GM12872 (cell line): Measurements from ENCODE around the gene HLTF.

Source experiments
- TF ChIP-seq, protein P1 (sequence below): IDR thresholded peaks from 3 replicates; pipeline ENCODE4 v1.5.1; 2011; ENCODE audit warnings: low read depth, mild to moderate bottlenecking, low read length, moderate library complexity; ENCODE audit not compliant: insufficient read depth

The HLTF gene

DNA sequence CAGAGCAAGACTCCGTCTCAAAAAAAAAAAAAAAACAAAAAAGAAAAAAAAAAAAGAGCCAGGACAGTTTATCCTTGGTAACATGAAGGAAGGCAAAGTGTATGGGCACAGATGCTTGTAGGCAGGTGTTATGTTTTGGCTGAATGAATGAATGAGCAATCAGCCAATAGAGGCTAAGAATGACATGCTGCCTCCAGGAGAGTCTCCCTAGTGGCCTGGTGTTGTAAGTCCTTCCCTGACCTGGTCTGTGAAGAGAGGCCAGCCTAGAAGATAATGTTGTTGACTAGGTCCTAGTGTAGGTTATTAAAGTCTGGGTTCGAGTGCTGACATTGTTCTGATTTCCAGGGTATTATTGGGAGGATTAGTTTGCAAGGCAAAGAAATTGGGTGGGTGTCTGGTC lies 70.1 kb downstream of the HLTF start:
- TF ChIP-seq, protein P1, sequence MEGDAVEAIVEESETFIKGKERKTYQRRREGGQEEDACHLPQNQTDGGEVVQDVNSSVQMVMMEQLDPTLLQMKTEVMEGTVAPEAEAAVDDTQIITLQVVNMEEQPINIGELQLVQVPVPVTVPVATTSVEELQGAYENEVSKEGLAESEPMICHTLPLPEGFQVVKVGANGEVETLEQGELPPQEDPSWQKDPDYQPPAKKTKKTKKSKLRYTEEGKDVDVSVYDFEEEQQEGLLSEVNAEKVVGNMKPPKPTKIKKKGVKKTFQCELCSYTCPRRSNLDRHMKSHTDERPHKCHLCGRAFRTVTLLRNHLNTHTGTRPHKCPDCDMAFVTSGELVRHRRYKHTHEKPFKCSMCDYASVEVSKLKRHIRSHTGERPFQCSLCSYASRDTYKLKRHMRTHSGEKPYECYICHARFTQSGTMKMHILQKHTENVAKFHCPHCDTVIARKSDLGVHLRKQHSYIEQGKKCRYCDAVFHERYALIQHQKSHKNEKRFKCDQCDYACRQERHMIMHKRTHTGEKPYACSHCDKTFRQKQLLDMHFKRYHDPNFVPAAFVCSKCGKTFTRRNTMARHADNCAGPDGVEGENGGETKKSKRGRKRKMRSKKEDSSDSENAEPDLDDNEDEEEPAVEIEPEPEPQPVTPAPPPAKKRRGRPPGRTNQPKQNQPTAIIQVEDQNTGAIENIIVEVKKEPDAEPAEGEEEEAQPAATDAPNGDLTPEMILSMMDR: no peak; the same call in 2 of the 3 replicates

DNA sequence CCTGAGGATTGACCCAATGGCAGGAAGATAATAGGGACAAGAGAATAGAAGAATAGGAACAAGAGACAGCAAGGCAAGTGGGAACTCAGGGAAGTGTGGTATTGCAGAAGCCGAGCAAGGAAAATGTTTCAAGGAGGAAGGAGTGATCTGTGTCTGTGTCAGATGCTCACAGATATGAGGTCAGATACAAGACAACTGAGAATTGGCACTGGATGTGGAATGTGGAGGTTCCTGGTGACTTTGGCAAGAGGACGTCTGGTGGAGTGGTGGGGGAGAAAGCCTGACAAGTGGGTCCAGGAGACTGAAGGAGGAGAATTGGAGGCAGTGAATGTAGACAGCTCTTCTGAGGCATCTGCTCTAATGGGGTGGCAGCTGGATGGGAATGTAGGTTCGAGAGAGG lies 70.9 kb downstream of the HLTF start:
- TF ChIP-seq, protein P1: no peak

DNA sequence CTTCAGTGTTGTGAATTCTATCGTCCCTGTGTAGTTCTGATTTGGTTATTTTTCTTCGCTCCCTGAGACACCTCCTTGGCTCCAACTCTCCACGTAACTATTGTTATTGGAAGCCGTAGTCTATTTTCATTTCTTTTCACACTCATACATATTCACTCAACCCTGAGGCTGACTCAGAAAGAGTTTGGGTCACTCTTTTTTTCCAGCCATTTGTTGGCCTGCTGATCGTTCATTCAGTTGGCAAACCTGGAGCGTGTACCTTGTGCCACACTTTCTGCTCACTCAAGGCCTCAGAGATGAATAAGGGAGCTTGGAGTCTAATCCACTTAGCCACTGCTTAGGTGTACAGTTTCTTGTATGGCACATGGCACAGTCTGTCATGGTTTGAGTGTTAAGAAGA lies 72.6 kb downstream of the HLTF start:
- TF ChIP-seq, protein P1: no peak

DNA sequence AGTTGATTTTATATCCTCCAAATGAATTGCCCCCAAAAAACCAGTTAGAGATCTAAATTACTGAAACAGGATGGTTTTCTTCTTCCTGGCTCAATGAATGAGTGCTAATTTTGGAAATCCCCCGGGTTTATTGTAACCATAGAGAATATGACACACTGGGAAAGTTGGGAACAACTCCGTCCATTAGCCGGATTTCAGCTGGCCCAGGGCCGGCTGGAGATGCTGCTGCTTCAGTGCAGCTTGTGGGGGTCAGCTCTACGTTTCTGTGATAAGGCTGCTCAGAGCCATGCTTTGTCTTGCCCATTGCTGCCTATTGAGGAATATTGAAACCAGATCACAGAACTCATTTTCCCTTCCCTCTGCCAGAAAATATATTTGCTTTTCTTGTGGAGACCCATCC lies 74.7 kb downstream of the HLTF start:
- TF ChIP-seq, protein P1: no peak

DNA sequence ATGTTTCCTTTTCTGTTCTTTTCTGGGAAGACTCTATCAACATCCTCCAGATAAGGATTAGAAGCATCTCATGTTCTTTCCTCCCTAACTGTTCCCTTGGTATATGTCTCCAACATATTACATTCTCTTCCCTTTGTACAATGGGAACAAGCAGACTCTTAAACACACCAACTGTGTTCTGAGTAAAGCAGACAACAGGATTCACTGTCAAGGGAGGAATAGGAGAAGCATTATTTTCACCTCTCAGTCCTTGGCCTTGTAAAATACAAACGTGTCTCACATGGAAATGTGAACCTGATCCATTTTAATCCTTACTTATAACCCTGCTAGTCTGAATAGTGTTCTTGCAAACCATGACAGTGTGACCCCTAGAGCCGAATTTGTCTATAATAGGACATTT lies 75.4 kb downstream of the HLTF start:
- TF ChIP-seq, protein P1: no peak

DNA sequence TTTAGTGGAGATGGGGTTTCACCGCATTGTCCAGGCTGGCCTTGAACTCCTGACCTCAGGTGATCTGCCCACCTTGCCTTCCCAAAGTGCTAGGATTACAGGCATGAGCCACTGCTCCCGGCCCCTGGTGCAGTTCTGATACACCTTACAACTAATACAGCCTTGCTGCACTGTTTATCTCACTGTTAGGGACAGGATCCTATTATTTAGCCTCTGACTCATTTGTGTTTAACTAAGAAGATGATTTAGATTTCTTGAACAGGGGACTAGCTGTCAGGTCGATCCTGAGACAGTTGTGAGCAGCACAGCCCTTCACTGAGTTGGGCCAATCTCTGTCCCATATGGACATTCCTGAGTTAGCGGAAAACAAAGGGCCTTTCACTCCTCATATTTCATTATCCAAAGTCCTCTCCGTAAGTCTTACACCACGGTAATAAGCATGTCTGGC lies 75.8 kb downstream of the HLTF start:
- TF ChIP-seq, protein P1: no peak

DNA sequence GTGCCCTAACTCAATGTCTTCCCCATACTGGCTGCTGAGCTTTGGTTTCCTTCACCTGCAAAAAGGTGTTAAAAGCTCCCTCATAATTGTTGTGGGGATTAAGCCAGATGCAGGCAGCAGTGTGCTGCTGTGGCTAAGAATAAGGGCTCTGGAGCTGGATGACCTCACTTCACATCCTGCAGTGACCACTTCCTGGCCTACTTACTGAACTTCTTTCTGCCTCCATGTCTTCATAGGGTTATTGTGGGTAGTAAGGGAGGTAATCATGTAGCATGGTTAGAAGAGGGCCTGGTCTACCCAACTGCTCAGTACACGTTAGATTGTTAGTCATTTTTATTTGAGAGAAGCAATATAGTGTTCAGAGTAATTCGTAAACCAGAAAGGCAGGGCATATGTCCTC lies 76.6 kb downstream of the HLTF start:
- TF ChIP-seq, protein P1: no peak
